A549 (cell line): ENCODE measurements around the gene ITGAL. TPM values are rescaled to one million over a fixed set of nuclear protein-coding genes. Genes with fewer than 3 reads are reported as not detected.
"Not testable (repeated sequence)": the region's sequence is repeated elsewhere in the genome, so short reads cannot be mapped to it uniquely, and the experiment has no call there.

Experiments used
- ATAC-seq, 2 experiments: fragments of 200-7000 bp in 1 of 2; fragments of >200 bp in 1 of 2; cut with Nextera tagmentation in 1 of 2; cut with Tn5 transposase in 1 of 2; 3 replicates each; pipeline versions ENCODE4 v1.8.0 to v1.9.1; 2018 to 2020; ENCODE audit warnings: mild to moderate bottlenecking in 1 of 2, moderate library complexity in 1 of 2
- CTCF ChIA-PET: fragments of 300-600 bp; sonication (Branson Sonifier 250); formaldehyde crosslinking; extraction: SDS; loops from one replicate; lab custom pipeline; 2021; ENCODE audit warnings: antibody characterized with exemption, inconsistent platforms; lab: Yijun Ruan, JAX
- POLR2A ChIA-PET: fragments of 350-600 bp; formaldehyde crosslinking; extraction: SDS; loops from one replicate; lab custom pipeline; 2021; ENCODE audit warnings: antibody characterized with exemption, inconsistent platforms; lab: Yijun Ruan, JAX
- DNase-seq, 2 experiments: peaks; one replicate each; pipeline versions ENCODE4 v3.0.0 to v3.0.0-alpha.2; 2011 to 2016; ENCODE audit warnings: low read depth in 1 of 2, low spot score in 1 of 2
- FAIRE-seq: peaks from 2 replicates; lab custom pipeline; 2011; peaks lifted over from hg19 to GRCh38; lab: Jason Lieb, UNC
- H3K27ac ChIP-seq, 2 experiments: fragments of >200 bp; sonication (Bioruptor Twin); formaldehyde crosslinking; 3 replicates each; pipeline ENCODE4 v1.5.1; 2016 to 2017
- H3K4me1 ChIP-seq: fragments of >200 bp; sonication (Bioruptor Twin); formaldehyde crosslinking; 3 replicates; pipeline ENCODE4 v1.6.1; 2016
- H3K4me2 ChIP-seq: fragments of >200 bp; sonication (Bioruptor Twin); formaldehyde crosslinking; 3 replicates; pipeline ENCODE4 v1.6.1; 2016
- H3K4me3 ChIP-seq: fragments of >200 bp; sonication (Bioruptor Twin); formaldehyde crosslinking; 3 replicates; pipeline ENCODE4 v1.5.1; 2016
- H3K9me3 ChIP-seq: fragments of >200 bp; sonication (Bioruptor Twin); formaldehyde crosslinking; 3 replicates; pipeline ENCODE4 v1.6.1; 2016
- BHLHE40 ChIP-seq: IDR thresholded peaks from 2 replicates; pipeline ENCODE4 v1.6.1; 2012; ENCODE audit warnings: low read depth, low read length, inconsistent platforms
- CHD2 ChIP-seq: fragments of 150-350 bp; IDR thresholded peaks from 2 replicates; pipeline ENCODE4 v1.6.1; 2014; ENCODE audit warnings: low read length; ENCODE audit not compliant: partially characterized antibody
- CTCF ChIP-seq: fragments of >200 bp; sonication (Bioruptor Twin); formaldehyde crosslinking; IDR thresholded peaks from 3 replicates; pipeline ENCODE4 v1.5.1; 2016
- FOSB ChIP-seq: fragments of 250-450 bp; sonication (Bioruptor Pico); IDR thresholded peaks from 2 replicates; pipeline ENCODE4 v1.5.0; 2020; ENCODE audit warnings: mild to moderate bottlenecking, moderate library complexity
- FOSL2 ChIP-seq, 2 experiments: fragments of 450-650 bp in 1 of 2; fragments of >200 bp in 1 of 2; sonication (Bioruptor Twin) in 1 of 2; formaldehyde crosslinking; IDR thresholded peaks; 2 replicates each; pipeline versions ENCODE4 v1.5.0 to v1.6.1; 2016 to 2020; ENCODE audit warnings: mild to moderate bottlenecking in 1 of 2, moderate library complexity in 1 of 2
- FOXS1 ChIP-seq: fragments of 250-450 bp; sonication (Bioruptor Pico); IDR thresholded peaks from 2 replicates; pipeline ENCODE4 v1.5.0; 2020; ENCODE audit warnings: mild to moderate bottlenecking, moderate library complexity
- HEYL ChIP-seq: fragments of 250-450 bp; sonication (Bioruptor Pico); IDR thresholded peaks from 2 replicates; pipeline ENCODE4 v1.8.0; 2021; ENCODE audit warnings: mild to moderate bottlenecking, moderate library complexity
- HOXB13 ChIP-seq: fragments of 250-450 bp; sonication (Bioruptor Pico); IDR thresholded peaks from 2 replicates; pipeline ENCODE4 v1.5.0; 2020; ENCODE audit warnings: low read depth, mild to moderate bottlenecking, moderate library complexity
- JUNB ChIP-seq: fragments of >200 bp; sonication (Bioruptor Twin); formaldehyde crosslinking; IDR thresholded peaks from 2 replicates; pipeline ENCODE4 v1.6.1; 2016
- KDM1A ChIP-seq: fragments of 200-600 bp; sonication (generic); IDR thresholded peaks from 2 replicates; pipeline ENCODE4 v1.6.1; 2016; ENCODE audit warnings: low read depth, mild to moderate bottlenecking
- MAFK ChIP-seq: fragments of 450-650 bp; IDR thresholded peaks from 2 replicates; pipeline ENCODE4 v1.6.1; 2014; ENCODE audit not compliant: partially characterized antibody
- NFE2L2 ChIP-seq: fragments of 150-350 bp; conservative IDR thresholded peaks from 2 replicates; pipeline ENCODE4 v1.6.1; 2014; ENCODE audit warnings: low read length
- NPAS2 ChIP-seq: fragments of 250-450 bp; sonication (Bioruptor Pico); IDR thresholded peaks from 2 replicates; pipeline ENCODE4 v1.8.0; 2022; ENCODE audit warnings: mild to moderate bottlenecking, moderate library complexity, borderline replicate concordance
- RAD21 ChIP-seq, 2 experiments: fragments of >200 bp in 1 of 2; sonication (Bioruptor Twin) in 1 of 2; formaldehyde crosslinking in 1 of 2; IDR thresholded peaks in 1 of 2; conservative IDR thresholded peaks in 1 of 2; 2 replicates in 1 of 2; 3 replicates in 1 of 2; pipeline ENCODE4 v1.6.1; 2012 to 2018; ENCODE audit warnings: inconsistent platforms in 1 of 2
- RFX5 ChIP-seq: fragments of 450-650 bp; IDR thresholded peaks from 2 replicates; pipeline ENCODE4 v1.7.1; 2014; ENCODE audit warnings: antibody characterized with exemption, mild to moderate bottlenecking, moderate library complexity
- SREBF2 ChIP-seq: fragments of 450-650 bp; IDR thresholded peaks from 2 replicates; pipeline ENCODE4 v1.6.1; 2014; ENCODE audit warnings: mild to moderate bottlenecking, moderate library complexity
- TP53 ChIP-seq: fragments of 250-450 bp; sonication (Bioruptor Pico); IDR thresholded peaks from 2 replicates; pipeline ENCODE4 v1.5.0; 2021; ENCODE audit warnings: mild to moderate bottlenecking, moderate library complexity
- ZC3H11A ChIP-seq: fragments of 450-650 bp; IDR thresholded peaks from 2 replicates; pipeline ENCODE4 v1.6.1; 2014; ENCODE audit warnings: antibody characterized with exemption, mild to moderate bottlenecking
- ZNF302 ChIP-seq: fragments of 250-450 bp; sonication (Bioruptor Pico); IDR thresholded peaks from 2 replicates; pipeline ENCODE4 v1.9.0; 2021; ENCODE audit warnings: inconsistent platforms, mild to moderate bottlenecking, moderate library complexity
- WGBS: methylation state at CpG from one replicate; pipeline ENCODE4 v1.1.6; 2017; ENCODE audit errors: missing lambda C conversion rate; 5-methylcytosine and 5-hydroxymethylcytosine counted together
- polyA plus RNA-seq, 4 experiments: library from polyadenylated mRNA; depleted of rRNA in 3 of 4; stranded (reverse); fragments of >200 nt; fragmentation: RNase III in 1 of 4; extraction: RNeasy Plus Mini Kit Qiagen cat#74134 plus additional on column Dnase treatment in 1 of 4; gene quantifications; 2 replicates in 3 of 4; 3 replicates in 1 of 4; pipeline ENCODE4 v1.2.3, GENCODE V29; 2011 to 2017
- TF ChIP-seq, protein P1 (sequence below): IDR thresholded peaks from 2 replicates; pipeline ENCODE4 v1.6.1; 2012; ENCODE audit warnings: low read depth, borderline replicate concordance
- TF ChIP-seq, protein P2 (sequence below): IDR thresholded peaks from 2 replicates; pipeline ENCODE4 v1.6.1; 2012
- TF ChIP-seq, protein P3 (sequence below): fragments of 250-450 bp; sonication (Bioruptor Pico); IDR thresholded peaks from 2 replicates; pipeline ENCODE4 v1.5.0; 2021; ENCODE audit warnings: mild to moderate bottlenecking, moderate library complexity, borderline replicate concordance

The ITGAL gene
- polyA plus RNA-seq, 2 of the 4 experiments (the other 2 are of a cell fraction): 0.17 to 0.94 TPM

- H3K4me2 ChIP-seq: no peak overlapping the region
- CTCF ChIA-PET: interaction anchor here (1.3 to 2.4 kb wide), 4 partner anchors 9 to 157 kb away, joined by 3 to 12 read pairs (median 8); partner anchors contain the start of gene DCTPP1
- no peaks in the 10 kb centered on the region for H3K9me3 ChIP-seq
- no peak overlapping the region for H3K4me3 ChIP-seq
- H3K27ac ChIP-seq: no peak overlapping the region
- no peaks in the 10 kb centered on the region for H3K4me1 ChIP-seq
- TF ChIP-seq FOXS1: no peak
- TF ChIP-seq ZC3H11A: peak; percentile 28; the same call in 1 of the 2 replicates
- no peak for TF ChIP-seq KDM1A
- no peak for DNase-seq
- WGBS: 83% methylated on average over 16 of the region's 16 CpGs
- FAIRE-seq: no peak
- ATAC-seq: no peak
- POLR2A ChIA-PET: no interaction called here
These were observed 14.6 kb upstream of the ITGAL start for GRCh38 chr16:30457743-30458560.

GRCh38 chr16:30458561-30459394 is 13.8 kb upstream of the ITGAL start:
- ATAC-seq: no peak
- TF ChIP-seq HEYL: no peak
- TF ChIP-seq TP53 (CRISPR knock-in tag): no peak
- TF ChIP-seq, protein P1, sequence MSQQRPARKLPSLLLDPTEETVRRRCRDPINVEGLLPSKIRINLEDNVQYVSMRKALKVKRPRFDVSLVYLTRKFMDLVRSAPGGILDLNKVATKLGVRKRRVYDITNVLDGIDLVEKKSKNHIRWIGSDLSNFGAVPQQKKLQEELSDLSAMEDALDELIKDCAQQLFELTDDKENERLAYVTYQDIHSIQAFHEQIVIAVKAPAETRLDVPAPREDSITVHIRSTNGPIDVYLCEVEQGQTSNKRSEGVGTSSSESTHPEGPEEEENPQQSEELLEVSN: no peak
- no peak for TF ChIP-seq HOXB13
- no peak for TF ChIP-seq SREBF2
- no peak for TF ChIP-seq NPAS2 (CRISPR knock-in tag)
- ChIA-PET CTCF (interaction anchor here (1.3 to 2.4 kb wide), 2 partner anchors 9 to 29 kb away, joined by 3 to 9 read pairs; partner anchors contain the start of gene DCTPP1), POLR2A (no interaction called here)
- WGBS: 83% methylated on average over 22 of the region's 22 CpGs
- H3K4me3 ChIP-seq: no peak overlapping the region
- no peak overlapping the region for H3K27ac ChIP-seq
- no peaks in the 10 kb centered on the region for H3K9me3 ChIP-seq
- DNase-seq: no peak
- no peak overlapping the region for H3K4me2 ChIP-seq
- no peaks in the 10 kb centered on the region for H3K4me1 ChIP-seq
- FAIRE-seq: no peak

- DNase-seq: no peak
- ChIA-PET CTCF (interaction anchor here (1.3 kb wide), 1 partner anchor 30 kb away, joined by 3 read pairs; the partner anchor contains the start of gene DCTPP1), POLR2A (no interaction called here)
- no peak for FAIRE-seq
- 78% methylated on average over 11 of the region's 11 CpGs for WGBS
- no peak for TF ChIP-seq FOXS1
- TF ChIP-seq NPAS2 (CRISPR knock-in tag): no peak
- no peak for TF ChIP-seq CHD2
- TF ChIP-seq ZNF302: no peak
- TF ChIP-seq, protein P1: no peak
- TF ChIP-seq MAFK: no peak
- TF ChIP-seq JUNB: no peak
- TF ChIP-seq FOSL2 (IDR thresholded peaks at IDR 0.05): no peak
- TF ChIP-seq FOSL2 (CRISPR knock-in tag; IDR thresholded peaks at IDR 0.05): no peak
- no peak for TF ChIP-seq FOSB
- TF ChIP-seq RAD21 (conservative IDR thresholded peaks at IDR 0.05 in 1 of 2, IDR thresholded peaks at IDR 0.05 in 1 of 2): no peak
- TF ChIP-seq, protein P2, sequence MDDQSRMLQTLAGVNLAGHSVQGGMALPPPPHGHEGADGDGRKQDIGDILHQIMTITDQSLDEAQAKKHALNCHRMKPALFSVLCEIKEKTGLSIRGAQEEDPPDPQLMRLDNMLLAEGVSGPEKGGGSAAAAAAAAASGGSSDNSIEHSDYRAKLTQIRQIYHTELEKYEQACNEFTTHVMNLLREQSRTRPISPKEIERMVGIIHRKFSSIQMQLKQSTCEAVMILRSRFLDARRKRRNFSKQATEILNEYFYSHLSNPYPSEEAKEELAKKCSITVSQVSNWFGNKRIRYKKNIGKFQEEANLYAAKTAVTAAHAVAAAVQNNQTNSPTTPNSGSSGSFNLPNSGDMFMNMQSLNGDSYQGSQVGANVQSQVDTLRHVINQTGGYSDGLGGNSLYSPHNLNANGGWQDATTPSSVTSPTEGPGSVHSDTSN: no peak
- no peak for TF ChIP-seq CTCF
- TF ChIP-seq, protein P3, sequence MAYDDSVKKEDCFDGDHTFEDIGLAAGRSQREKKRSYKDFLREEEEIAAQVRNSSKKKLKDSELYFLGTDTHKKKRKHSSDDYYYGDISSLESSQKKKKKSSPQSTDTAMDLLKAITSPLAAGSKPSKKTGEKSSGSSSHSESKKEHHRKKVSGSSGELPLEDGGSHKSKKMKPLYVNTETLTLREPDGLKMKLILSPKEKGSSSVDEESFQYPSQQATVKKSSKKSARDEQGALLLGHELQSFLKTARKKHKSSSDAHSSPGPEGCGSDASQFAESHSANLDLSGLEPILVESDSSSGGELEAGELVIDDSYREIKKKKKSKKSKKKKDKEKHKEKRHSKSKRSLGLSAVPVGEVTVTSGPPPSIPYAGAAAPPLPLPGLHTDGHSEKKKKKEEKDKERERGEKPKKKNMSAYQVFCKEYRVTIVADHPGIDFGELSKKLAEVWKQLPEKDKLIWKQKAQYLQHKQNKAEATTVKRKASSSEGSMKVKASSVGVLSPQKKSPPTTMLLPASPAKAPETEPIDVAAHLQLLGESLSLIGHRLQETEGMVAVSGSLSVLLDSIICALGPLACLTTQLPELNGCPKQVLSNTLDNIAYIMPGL: no peak
- no peak for TF ChIP-seq RFX5
- no peak for TF ChIP-seq NFE2L2
- TF ChIP-seq BHLHE40: no peak
- TF ChIP-seq, all 56 proteins: peak for 0
- no peak overlapping the region for H3K27ac ChIP-seq
- ATAC-seq: no peak
- H3K4me1 ChIP-seq: no peaks in the 10 kb centered on the region
- no peaks in the 10 kb centered on the region for H3K9me3 ChIP-seq
- H3K4me2 ChIP-seq: no peak overlapping the region
- no peak overlapping the region for H3K4me3 ChIP-seq
These were observed 13.1 kb upstream of the ITGAL start for GRCh38 chr16:30459456-30459855.

DNA sequence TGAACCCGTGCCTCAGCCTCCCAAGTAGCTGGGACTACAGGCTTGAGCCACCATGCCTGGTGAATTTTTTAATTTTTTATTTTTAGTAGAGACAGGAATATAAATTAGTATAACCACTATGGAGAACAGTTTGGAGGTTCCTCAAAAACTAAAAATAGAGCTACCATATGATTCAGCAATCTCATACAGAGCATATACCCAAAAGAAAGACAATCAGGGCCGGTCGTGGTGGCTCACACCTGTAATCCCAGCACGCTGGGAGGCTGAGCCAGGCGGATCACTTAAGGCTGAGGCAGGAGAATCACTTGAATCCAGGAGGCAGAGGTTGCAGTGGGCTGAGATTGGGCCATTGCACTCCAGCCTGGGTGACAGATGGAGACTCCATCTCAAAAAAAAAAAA is 11.1 kb upstream of the ITGAL start:
- CTCF ChIA-PET: interaction anchor here (0.7 to 1.7 kb wide), 7 partner anchors 12 to 154 kb away, joined by 3 to 11 read pairs (median 3); partner anchors contain the start of genes DCTPP1 and SEPHS2
- ATAC-seq, H3K9me3 ChIP-seq, POLR2A ChIA-PET, H3K4me3 ChIP-seq, H3K4me1 ChIP-seq, H3K4me2 ChIP-seq, DNase-seq, FAIRE-seq, H3K27ac ChIP-seq: not testable (repeated sequence)
- WGBS: 79% methylated on average over 5 of the region's 5 CpGs
